Measurements from ENCODE around the gene RIC1. TPM values are rescaled to one million over a fixed set of nuclear protein-coding genes. Genes with fewer than 3 reads are reported as not detected.

The RIC1 gene
- total and polyA plus RNA-seq, 2 of the 8 experiments (the other 6 are each of a cell fraction or from before 2014, with no cell fraction given), result 10.7 to 24.5 TPM

GRCh38 chr9:5756633-5757032, 127.7 kb downstream of the RIC1 start (continued):
- TF ChIP-seq CTCF (IDR thresholded peaks at IDR 0.05; ENCODE audit: control extremely low read depth in 1 of 3, insufficient read depth in 1 of 3, low read depth in 1 of 3, low read length in 3 of 3), result no peak
- TF ChIP-seq FOSL1 (IDR thresholded peaks at IDR 0.05; ENCODE audit: insufficient read depth, low read depth, low read length), result no peak
- no peak for TF ChIP-seq BCL11A (IDR thresholded peaks at IDR 0.05; ENCODE audit: low read depth in 2 of 2, low read length in 2 of 2)
- no peak for TF ChIP-seq TCF12 (IDR thresholded peaks at IDR 0.05; ENCODE audit: low read depth, low read length)
- TF ChIP-seq BRCA1 (IDR thresholded peaks at IDR 0.05; ENCODE audit: low read depth, low read length), result no peak
